Measurements from ENCODE around the gene RPS23.

DNA sequence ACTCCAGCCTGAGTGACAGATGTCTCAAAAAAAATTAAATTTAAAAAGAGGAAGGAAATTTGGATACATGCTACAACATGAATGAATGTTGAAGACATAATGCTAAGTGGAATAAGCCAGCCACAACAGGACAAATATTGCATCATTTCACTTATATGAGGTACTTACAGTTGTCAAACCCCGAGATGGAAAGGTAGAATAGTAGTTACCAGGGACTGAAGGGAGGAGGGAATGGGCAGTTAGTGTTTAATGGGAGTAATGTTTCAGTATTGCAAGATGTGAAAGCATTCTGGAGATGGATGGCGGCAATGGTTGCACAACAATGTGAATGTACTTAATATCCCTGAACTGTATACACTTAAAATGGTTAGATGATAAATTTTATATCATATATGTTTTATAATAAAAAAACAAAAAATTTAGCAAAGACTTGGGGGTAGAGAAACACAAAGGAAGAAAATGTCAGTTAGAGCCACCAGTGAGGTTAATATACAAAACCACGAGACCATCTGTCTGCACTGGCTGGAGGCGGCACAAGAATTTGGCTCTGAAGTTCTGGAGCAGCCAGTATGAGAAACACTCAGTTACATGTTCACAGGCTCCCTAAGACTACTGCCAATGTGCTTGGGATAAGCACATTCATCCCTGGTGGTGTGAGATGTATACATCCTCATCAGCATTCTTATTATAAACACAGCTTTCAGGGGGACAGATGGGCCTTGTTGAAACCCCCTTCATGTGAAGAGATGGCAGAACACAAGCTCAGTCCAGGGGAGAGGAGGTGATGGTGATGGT lies 37.0 kb upstream of the RPS23 start:
- TF ChIP-seq, protein P1, sequence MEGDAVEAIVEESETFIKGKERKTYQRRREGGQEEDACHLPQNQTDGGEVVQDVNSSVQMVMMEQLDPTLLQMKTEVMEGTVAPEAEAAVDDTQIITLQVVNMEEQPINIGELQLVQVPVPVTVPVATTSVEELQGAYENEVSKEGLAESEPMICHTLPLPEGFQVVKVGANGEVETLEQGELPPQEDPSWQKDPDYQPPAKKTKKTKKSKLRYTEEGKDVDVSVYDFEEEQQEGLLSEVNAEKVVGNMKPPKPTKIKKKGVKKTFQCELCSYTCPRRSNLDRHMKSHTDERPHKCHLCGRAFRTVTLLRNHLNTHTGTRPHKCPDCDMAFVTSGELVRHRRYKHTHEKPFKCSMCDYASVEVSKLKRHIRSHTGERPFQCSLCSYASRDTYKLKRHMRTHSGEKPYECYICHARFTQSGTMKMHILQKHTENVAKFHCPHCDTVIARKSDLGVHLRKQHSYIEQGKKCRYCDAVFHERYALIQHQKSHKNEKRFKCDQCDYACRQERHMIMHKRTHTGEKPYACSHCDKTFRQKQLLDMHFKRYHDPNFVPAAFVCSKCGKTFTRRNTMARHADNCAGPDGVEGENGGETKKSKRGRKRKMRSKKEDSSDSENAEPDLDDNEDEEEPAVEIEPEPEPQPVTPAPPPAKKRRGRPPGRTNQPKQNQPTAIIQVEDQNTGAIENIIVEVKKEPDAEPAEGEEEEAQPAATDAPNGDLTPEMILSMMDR (IDR thresholded peaks at IDR 0.05) = no peak
- TF ChIP-seq POLR2AphosphoS5 (IDR thresholded peaks at IDR 0.05; ENCODE audit: low read depth, low read length) = no peak
- no peak for TF ChIP-seq SIN3A (IDR thresholded peaks at IDR 0.05; ENCODE audit: borderline replicate concordance, insufficient read depth, low read depth, low read length)

Data from Panc1 (cell line).